ENCODE measurements around the gene DEPP1. TPM values are rescaled to one million over a fixed set of nuclear protein-coding genes. Genes with fewer than 3 reads are reported as not detected.

The DEPP1 gene
- total and polyA plus RNA-seq, 2 donors (not counting 1 experiment from before 2014, with no cell fraction given) = not detected

- Mint-ChIP-seq H3K4me3 (no peak overlapping the region), H3K4me1 (no peaks in the 10 kb centered on the region), H3K27me3 (peaks cover 10% of the 10 kb centered on the region), H3K9me3 (ENCODE audit: insufficient read depth) (no peaks in the 10 kb centered on the region), H3K27ac (no peak overlapping the region)
- no peak for ATAC-seq (ENCODE audit: low read depth)
- 94% methylated on average over 15 of the region's 15 CpGs for WGBS (ENCODE audit: insufficient coverage)
- no peak for DNase-seq
- Histone ChIP-seq H3K27me3 (replicated peaks in 1 of 4; ENCODE audit: control extremely low read depth in 1 of 4, control insufficient read depth in 3 of 4, insufficient read depth in 4 of 4, low read length in 3 of 4) (no peaks in the 10 kb centered on the region), H3K9ac (ENCODE audit: low read length) (no peak overlapping the region), H4K20me1 (ENCODE audit: control insufficient read depth, insufficient read depth, low read length, poor library complexity, severe bottlenecking) (no peaks in the 10 kb centered on the region), H3K9me3 (ENCODE audit: control extremely low read depth in 1 of 3, control insufficient read depth in 2 of 3, insufficient read depth in 1 of 3, low read length in 2 of 3) (no peaks in the 10 kb centered on the region), H3K27ac (ENCODE audit: low read length in 2 of 2) (no peak overlapping the region), H2AFZ (ENCODE audit: insufficient read depth, low read depth, low read length, poor library complexity, severe bottlenecking) (no peak overlapping the region), H3K79me2 (ENCODE audit: control insufficient read depth, insufficient read depth, low read length) (no peaks in the 10 kb centered on the region), H3K4me1 (ENCODE audit: control insufficient read depth in 2 of 2, insufficient read depth in 2 of 2, low read length in 2 of 2) (no peaks in the 10 kb centered on the region), H3K4me2 (replicated peaks; ENCODE audit: low read depth, low read length, poor library complexity, severe bottlenecking) (no peak overlapping the region), H3K36me3 (replicated peaks in 1 of 2; ENCODE audit: control extremely low read depth in 1 of 2, control insufficient read depth in 1 of 2, extremely low read depth in 1 of 2, insufficient read depth in 2 of 2, low read length in 1 of 2) (no peaks in the 10 kb centered on the region), H3K4me3 (ENCODE audit: control extremely low read depth in 1 of 5, extremely low read depth in 1 of 5, insufficient read depth in 1 of 5, low read depth in 2 of 5, low read length in 4 of 5) (no peak overlapping the region)
- no peak for TF ChIP-seq CTCF (IDR thresholded peaks at IDR 0.05)
- TF ChIP-seq EZH2 (IDR thresholded peaks at IDR 0.05; ENCODE audit: borderline replicate concordance, insufficient read depth, low read depth, low read length, poor library complexity, severe bottlenecking) = no peak
- POLR2A ChIA-PET = no interaction called here
- intact Hi-C loops (cut with micrococcal nuclease) = no loop called here
- CTCF ChIA-PET = no interaction called here
These were observed 6.1 kb upstream of the DEPP1 start for GRCh38 chr10:44984671-44985101.

- no peaks in the 10 kb centered on the region for H3K36me3 ChIP-seq (replicated peaks in 1 of 2; ENCODE audit: control extremely low read depth in 1 of 2, control insufficient read depth in 1 of 2, extremely low read depth in 1 of 2, insufficient read depth in 2 of 2, low read length in 1 of 2)
- intact Hi-C loops (cut with micrococcal nuclease) = no loop called here
- no peak overlapping the region for H3K9ac ChIP-seq (ENCODE audit: low read length)
- 99% methylated on average over 10 of the region's 10 CpGs for WGBS (ENCODE audit: insufficient coverage)
- ChIA-PET POLR2A (no interaction called here), CTCF (interaction anchor here (9.0 kb wide), 1 partner anchor 51 kb away, joined by 93 read pairs; no protein-coding TSS in a partner anchor)
- Mint-ChIP-seq H3K9me3 (ENCODE audit: insufficient read depth) (no peaks in the 10 kb centered on the region), H3K4me3 (no peak overlapping the region), H3K4me1 (no peaks in the 10 kb centered on the region), H3K27me3 (peaks cover 6% of the 10 kb centered on the region), H3K27ac (no peak overlapping the region)
- ATAC-seq (ENCODE audit: low read depth) (no peak), DNase-seq (no peak)
- H3K4me1 ChIP-seq (ENCODE audit: control insufficient read depth in 2 of 2, insufficient read depth in 2 of 2, low read length in 2 of 2) = peaks cover 0 to under 1% of the 10 kb centered on the region in 2 donors
- no peaks in the 10 kb centered on the region for H3K27me3 ChIP-seq (replicated peaks in 1 of 4; ENCODE audit: control extremely low read depth in 1 of 4, control insufficient read depth in 3 of 4, insufficient read depth in 4 of 4, low read length in 3 of 4)
- H2AFZ ChIP-seq (ENCODE audit: insufficient read depth, low read depth, low read length, poor library complexity, severe bottlenecking) = no peak overlapping the region
- H3K27ac ChIP-seq (ENCODE audit: low read length in 2 of 2) = no peak overlapping the region
- no peak overlapping the region for H3K4me2 ChIP-seq (replicated peaks; ENCODE audit: low read depth, low read length, poor library complexity, severe bottlenecking)
- no peaks in the 10 kb centered on the region for H4K20me1 ChIP-seq (ENCODE audit: control insufficient read depth, insufficient read depth, low read length, poor library complexity, severe bottlenecking)
- H3K4me3 ChIP-seq (ENCODE audit: control extremely low read depth in 1 of 5, extremely low read depth in 1 of 5, insufficient read depth in 1 of 5, low read depth in 2 of 5, low read length in 4 of 5) = no peak overlapping the region
- H3K9me3 ChIP-seq (ENCODE audit: control extremely low read depth in 1 of 3, control insufficient read depth in 2 of 3, insufficient read depth in 1 of 3, low read length in 2 of 3) = no peaks in the 10 kb centered on the region
- no peaks in the 10 kb centered on the region for H3K79me2 ChIP-seq (ENCODE audit: control insufficient read depth, insufficient read depth, low read length)
- no peak for TF ChIP-seq CTCF (IDR thresholded peaks at IDR 0.05)
- no peak for TF ChIP-seq EZH2 (IDR thresholded peaks at IDR 0.05; ENCODE audit: borderline replicate concordance, insufficient read depth, low read depth, low read length, poor library complexity, severe bottlenecking)
These were observed 5.3 kb upstream of the DEPP1 start for GRCh38 chr10:44983895-44984278.
